ENCODE results near the gene SOCS1. TPM values are rescaled to one million over a fixed set of nuclear protein-coding genes. Genes with fewer than 3 reads are reported as not detected.

Gene SOCS1
- total and polyA plus RNA-seq, 2 donors (not counting 1 experiment from before 2014, with no cell fraction given), result 29.7 to 107 TPM

DNA sequence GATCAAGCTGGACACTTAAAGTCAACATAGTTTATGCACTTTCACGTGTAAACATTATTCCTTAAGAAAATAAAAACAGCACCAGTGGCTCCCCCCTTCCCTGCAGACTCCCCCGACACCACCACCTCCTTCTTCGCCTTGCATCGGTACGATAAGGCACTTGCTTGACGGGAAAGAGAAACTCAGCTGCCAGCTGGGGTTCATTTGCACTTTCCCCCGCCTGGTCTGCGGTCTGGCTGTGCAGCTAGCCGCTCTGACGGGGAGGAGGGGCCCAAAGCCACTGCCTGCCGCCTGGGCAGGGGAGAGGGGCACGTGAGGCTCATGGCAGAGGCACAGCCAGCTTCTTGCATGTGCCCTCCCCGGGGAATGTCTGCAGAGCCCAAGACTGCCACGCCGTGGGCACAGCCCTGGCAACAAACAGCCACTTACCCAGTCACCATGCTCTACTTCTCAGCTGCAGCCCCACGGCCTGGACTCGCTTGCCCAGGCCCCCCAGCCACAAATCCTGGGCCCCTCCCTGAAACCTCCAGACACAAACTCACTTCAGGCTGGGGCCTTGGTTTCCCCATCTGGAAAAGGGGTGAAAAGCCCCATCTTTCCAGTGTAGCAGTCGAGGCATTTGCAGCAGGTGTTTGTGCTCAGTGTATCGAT lies 41.6 kb upstream of the SOCS1 start:
- H3K4me1 Mint-ChIP-seq, result peaks cover 71% of the 10 kb centered on the region
- no peaks in the 10 kb centered on the region for H3K9me3 Mint-ChIP-seq (ENCODE audit: insufficient read depth)
- no peaks in the 10 kb centered on the region for H3K9me3 ChIP-seq (ENCODE audit: control extremely low read depth in 1 of 3, control insufficient read depth in 2 of 3, insufficient read depth in 1 of 3, low read length in 2 of 3)
- H3K79me2 ChIP-seq (ENCODE audit: control insufficient read depth, insufficient read depth, low read length), result no peaks in the 10 kb centered on the region
- WGBS (ENCODE audit: insufficient coverage), result 0% methylated on average over 16 of the region's 19 CpGs
- peak overlapping the region; percentile 76 for H3K4me2 ChIP-seq (replicated peaks; ENCODE audit: low read depth, low read length, poor library complexity, severe bottlenecking)
- H4K20me1 ChIP-seq (ENCODE audit: control insufficient read depth, insufficient read depth, low read length, poor library complexity, severe bottlenecking), result no peaks in the 10 kb centered on the region
- TF ChIP-seq, protein P1, sequence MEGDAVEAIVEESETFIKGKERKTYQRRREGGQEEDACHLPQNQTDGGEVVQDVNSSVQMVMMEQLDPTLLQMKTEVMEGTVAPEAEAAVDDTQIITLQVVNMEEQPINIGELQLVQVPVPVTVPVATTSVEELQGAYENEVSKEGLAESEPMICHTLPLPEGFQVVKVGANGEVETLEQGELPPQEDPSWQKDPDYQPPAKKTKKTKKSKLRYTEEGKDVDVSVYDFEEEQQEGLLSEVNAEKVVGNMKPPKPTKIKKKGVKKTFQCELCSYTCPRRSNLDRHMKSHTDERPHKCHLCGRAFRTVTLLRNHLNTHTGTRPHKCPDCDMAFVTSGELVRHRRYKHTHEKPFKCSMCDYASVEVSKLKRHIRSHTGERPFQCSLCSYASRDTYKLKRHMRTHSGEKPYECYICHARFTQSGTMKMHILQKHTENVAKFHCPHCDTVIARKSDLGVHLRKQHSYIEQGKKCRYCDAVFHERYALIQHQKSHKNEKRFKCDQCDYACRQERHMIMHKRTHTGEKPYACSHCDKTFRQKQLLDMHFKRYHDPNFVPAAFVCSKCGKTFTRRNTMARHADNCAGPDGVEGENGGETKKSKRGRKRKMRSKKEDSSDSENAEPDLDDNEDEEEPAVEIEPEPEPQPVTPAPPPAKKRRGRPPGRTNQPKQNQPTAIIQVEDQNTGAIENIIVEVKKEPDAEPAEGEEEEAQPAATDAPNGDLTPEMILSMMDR (IDR thresholded peaks at IDR 0.05), result peak; percentile 35
- no peak for TF ChIP-seq EZH2 (IDR thresholded peaks at IDR 0.05; ENCODE audit: borderline replicate concordance, insufficient read depth, low read depth, low read length, poor library complexity, severe bottlenecking)
- H3K4me3 Mint-ChIP-seq, result peak overlapping the region; percentile 67
- H3K27ac Mint-ChIP-seq, result peak overlapping the region; percentile 93
- no peaks in the 10 kb centered on the region for H3K27me3 Mint-ChIP-seq
- peaks cover 61 to 66% of the 10 kb centered on the region in 2 donors for H3K4me1 ChIP-seq (ENCODE audit: control insufficient read depth in 2 of 2, insufficient read depth in 2 of 2, low read length in 2 of 2)
- H2AFZ ChIP-seq (ENCODE audit: insufficient read depth, low read depth, low read length, poor library complexity, severe bottlenecking), result peak overlapping the region; percentile 48
- DNase-seq (peak; percentile 95), ATAC-seq (ENCODE audit: low read depth) (peak; percentile 97)
- peak overlapping the region in 4 of 5 experiments; percentile 0 to 41 (median 25) for H3K4me3 ChIP-seq (ENCODE audit: control extremely low read depth in 1 of 5, extremely low read depth in 1 of 5, insufficient read depth in 1 of 5, low read depth in 2 of 5, low read length in 4 of 5)
- POLR2A ChIA-PET, result interaction anchor here (0.6 to 4.5 kb wide), 22 partner anchors 12 to 532 kb away, joined by 3 to 118 read pairs (median 4); partner anchors contain the start of gene SOCS1
- H3K36me3 ChIP-seq (replicated peaks in 1 of 2; ENCODE audit: control extremely low read depth in 1 of 2, control insufficient read depth in 1 of 2, extremely low read depth in 1 of 2, insufficient read depth in 2 of 2, low read length in 1 of 2), result no peaks in the 10 kb centered on the region
- peaks cover 0 to 4% (median 0%) of the 10 kb centered on the region in 4 experiments for H3K27me3 ChIP-seq (replicated peaks in 1 of 4; ENCODE audit: control extremely low read depth in 1 of 4, control insufficient read depth in 3 of 4, insufficient read depth in 4 of 4, low read length in 3 of 4)
- H3K9ac ChIP-seq (ENCODE audit: low read length), result peak overlapping the region; percentile 45
- CTCF ChIA-PET, result interaction anchor here (0.6 to 4.3 kb wide), 35 partner anchors 11 to 384 kb away, joined by 3 to 136 read pairs (median 4); partner anchors contain the start of genes DEXI, PRM2, RMI2 and SOCS1
- H3K27ac ChIP-seq (ENCODE audit: low read length in 2 of 2), result peak overlapping the region; percentile 67 to 73
- intact Hi-C loops (cut with micrococcal nuclease), result loop anchor here (1.0 to 2.0 kb wide), 7 partner anchors 14 to 73 kb away; partner anchors contain the start of genes RMI2 and SOCS1

Data from B cell (primary cell).